NCI-H2196 (cell line): ENCODE results near the gene MAP3K5.

ENCODE experiments used
- DNase-seq: peaks from one replicate; lab custom pipeline; 2025; ENCODE audit not compliant: unreplicated experiment; lab: John Stamatoyannopoulos, UW

MAP3K5 gene

GRCh38 chr6:136550045-136550329, 242.3 kb downstream of the MAP3K5 start:
- no peak for DNase-seq

- no peak for DNase-seq
Measured at GRCh38 chr6:136549300-136550044, 242.8 kb downstream of the MAP3K5 start.

GRCh38 chr6:136548582-136549299, 243.5 kb downstream of the MAP3K5 start:
- DNase-seq, result no peak

GRCh38 chr6:136547871-136548270, 244.4 kb downstream of the MAP3K5 start:
- no peak for DNase-seq

- peak; percentile 74 for DNase-seq
Measured at GRCh38 chr6:136547336-136547735, 244.9 kb downstream of the MAP3K5 start.

- no peak for DNase-seq
Measured at GRCh38 chr6:136546331-136546730, 245.9 kb downstream of the MAP3K5 start.

- no peak for DNase-seq
Measured at GRCh38 chr6:136544326-136544725, 248.0 kb downstream of the MAP3K5 start.

- DNase-seq, result no peak
Measured at GRCh38 chr6:136541395-136541794, 250.9 kb downstream of the MAP3K5 start.

- no peak for DNase-seq
Measured at GRCh38 chr6:136539967-136540652, 252.2 kb downstream of the MAP3K5 start.

- no peak for DNase-seq
Measured at GRCh38 chr6:136538836-136539235, 253.4 kb downstream of the MAP3K5 start.

- no peak for DNase-seq
Measured at GRCh38 chr6:136535880-136536650, 256.2 kb downstream of the MAP3K5 start.

GRCh38 chr6:136535017-136535765, 257.1 kb downstream of the MAP3K5 start:
- DNase-seq, result no peak

GRCh38 chr6:136534268-136534667, 258.0 kb downstream of the MAP3K5 start:
- no peak for DNase-seq

- DNase-seq, result no peak
Measured at GRCh38 chr6:136533487-136533886, 258.8 kb downstream of the MAP3K5 start.

GRCh38 chr6:136532030-136532429, 260.2 kb downstream of the MAP3K5 start:
- no peak for DNase-seq

GRCh38 chr6:136529710-136530109, 262.6 kb downstream of the MAP3K5 start:
- no peak for DNase-seq

- DNase-seq, result no peak
Measured at GRCh38 chr6:136528477-136528876, 263.8 kb downstream of the MAP3K5 start.

GRCh38 chr6:136527831-136528230, 264.4 kb downstream of the MAP3K5 start:
- no peak for DNase-seq

- no peak for DNase-seq
Measured at GRCh38 chr6:136526937-136527336, 265.3 kb downstream of the MAP3K5 start.

- peak; percentile 72 for DNase-seq
Measured at GRCh38 chr6:136526196-136526930, 265.9 kb downstream of the MAP3K5 start.
